ENCODE measurements around the gene DENND1B.
"Not testable (repeated sequence)": the region's sequence is repeated elsewhere in the genome, so short reads cannot be mapped to it uniquely, and the experiment has no call there.

The DENND1B gene

DNA sequence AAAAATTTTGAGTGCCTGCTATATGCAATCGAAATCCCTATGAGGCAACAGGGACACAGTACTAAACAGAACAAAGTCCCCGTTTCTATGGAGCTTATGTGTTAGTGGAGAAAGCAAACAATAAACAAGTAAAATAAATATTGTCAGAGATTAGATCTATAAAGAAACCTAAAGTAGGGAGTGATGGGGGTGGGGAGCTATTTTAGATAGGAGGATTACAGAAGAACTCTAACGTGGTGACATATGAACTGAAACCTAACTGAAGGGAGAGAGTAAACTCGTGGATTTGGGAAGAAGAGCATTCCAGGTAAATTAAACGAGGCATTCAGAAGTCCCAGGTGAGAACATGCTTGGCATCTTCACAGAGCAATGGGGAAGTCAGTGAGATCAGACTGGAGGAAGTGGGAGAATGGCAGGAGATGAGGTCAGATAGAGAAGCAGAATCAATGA, 154.5 kb downstream of the DENND1B start:
- no peak for DNase-seq

DNA sequence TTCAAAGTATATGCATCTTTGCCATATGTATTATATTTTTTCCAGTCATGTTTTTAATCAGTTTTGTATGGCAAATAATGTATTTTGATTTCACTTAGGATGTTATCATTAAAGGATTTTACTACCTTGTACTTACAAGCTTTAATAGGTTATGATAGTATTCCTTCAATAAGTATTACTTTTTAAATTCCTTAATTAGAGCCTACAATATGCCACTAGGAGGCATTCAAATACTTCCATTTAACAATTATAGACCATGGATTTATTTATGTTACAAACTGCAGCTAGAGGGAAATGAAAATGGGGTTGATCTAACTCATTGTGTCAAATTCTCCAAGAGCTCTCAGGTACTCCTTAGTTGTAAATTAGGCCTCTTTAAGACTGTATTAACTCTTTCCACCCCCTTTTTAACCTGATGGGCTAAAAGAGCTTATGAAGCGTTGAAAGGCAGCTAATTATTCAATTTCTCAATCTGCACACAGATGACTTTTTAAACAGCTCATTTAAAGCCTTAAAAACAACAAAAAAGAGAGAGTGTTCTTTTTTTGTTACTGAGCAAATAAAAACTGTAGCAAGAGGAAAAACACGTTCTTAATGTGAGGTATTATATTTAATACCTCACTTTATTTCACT, 156.2 kb downstream of the DENND1B start:
- DNase-seq, result peak; percentile 37 to 45

DNA sequence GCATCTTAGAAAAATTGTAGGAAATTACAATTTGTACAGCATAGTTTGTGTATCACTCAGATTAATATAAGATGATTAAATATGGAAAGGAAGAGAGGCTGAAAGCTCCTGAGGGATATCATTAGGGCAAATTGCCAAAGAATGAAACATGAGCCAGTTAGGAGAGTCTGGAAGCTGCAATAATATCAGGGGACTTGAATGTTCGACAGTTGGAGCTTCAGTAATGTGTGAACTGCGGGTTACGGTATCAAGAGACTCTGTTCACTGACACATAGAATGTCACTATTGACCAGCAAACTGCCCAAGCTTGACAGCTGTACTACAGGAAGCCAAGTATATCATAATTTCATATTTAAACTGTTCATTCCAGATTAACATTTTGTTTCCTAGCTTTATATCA, 157.2 kb downstream of the DENND1B start:
- no peak for DNase-seq

DNA sequence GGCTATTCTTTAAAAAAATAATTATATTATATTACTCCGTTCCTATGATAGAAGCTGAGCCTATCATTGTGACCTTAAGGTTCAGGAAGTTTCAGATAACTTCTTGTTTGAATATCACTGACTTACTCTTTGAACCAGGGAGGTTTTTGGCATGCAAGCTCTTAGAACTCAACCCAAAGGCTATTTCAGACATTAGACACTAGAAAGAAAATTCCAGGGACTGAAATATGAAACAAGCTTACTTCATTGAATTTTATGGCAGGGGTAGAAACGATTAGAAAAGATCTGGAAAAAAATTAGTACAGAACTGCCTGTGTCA, 159.6 kb downstream of the DENND1B start:
- no peak for DNase-seq

DNA sequence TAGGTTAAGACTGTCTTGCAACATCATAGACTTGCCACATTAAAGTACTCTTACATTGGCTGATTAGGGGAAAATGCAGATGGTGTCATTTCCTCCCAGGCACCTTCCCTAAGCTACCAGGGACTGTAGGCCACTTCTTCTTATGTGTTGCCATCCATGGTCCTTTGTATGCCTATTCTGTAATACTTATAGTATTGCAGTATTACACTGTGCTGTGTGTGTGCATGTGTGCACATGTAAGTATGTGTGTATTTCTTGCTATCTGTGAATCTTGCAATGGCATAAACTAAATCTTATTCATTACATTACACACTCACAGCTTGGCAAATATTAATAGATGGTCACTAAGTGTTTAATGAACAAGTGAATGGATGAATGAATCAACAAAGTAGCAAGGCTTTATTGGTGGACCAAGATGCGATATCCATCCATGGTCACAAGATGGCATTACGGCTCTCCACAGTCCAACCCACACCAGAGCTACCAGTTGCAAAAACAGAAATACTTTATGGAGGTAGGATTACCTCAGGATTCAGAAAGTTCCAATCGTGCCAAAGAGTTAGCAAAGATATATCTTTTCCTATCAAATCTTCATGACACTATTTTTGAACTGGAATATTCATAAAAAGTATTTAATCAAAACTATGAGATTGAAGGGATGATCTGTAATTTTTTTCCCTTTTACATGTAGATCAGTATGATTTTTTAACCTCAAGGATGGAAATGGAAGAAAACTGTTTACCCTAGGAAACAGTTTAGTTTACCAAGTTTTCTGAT, 160.2 kb downstream of the DENND1B start:
- peak; percentile 8 to 24 for DNase-seq

DNA sequence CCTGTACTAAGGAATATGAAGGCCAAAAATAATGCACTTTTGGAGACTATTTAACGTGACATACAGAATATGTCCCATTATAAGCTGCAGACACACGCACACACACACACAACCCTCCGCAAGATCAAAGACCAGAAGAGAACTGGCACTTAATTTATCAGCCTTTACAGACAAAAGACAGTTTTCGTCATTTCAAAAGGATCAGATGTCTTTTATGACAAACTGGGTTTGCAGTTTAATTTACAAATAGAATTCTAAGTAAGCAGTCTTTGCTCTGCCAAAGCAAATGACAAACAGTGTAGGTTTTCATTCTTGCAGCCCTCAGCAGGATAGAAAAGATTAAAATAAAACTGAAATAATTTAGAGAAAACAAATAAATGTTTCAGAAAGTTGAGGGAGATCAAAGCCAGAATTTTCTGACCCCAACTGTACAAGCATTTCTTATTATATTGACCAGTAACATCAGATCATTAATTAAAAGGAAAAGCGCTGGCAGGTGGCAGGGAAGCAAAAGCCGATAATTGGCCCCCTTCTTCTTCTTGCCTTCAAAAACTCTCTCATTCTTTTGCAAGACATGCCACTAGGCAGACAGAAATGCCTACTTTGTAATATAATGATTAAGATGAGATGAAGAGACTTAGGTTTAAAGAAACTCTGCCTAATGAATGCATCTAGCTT, 169.0 kb downstream of the DENND1B start:
- DNase-seq, result no peak

DNA sequence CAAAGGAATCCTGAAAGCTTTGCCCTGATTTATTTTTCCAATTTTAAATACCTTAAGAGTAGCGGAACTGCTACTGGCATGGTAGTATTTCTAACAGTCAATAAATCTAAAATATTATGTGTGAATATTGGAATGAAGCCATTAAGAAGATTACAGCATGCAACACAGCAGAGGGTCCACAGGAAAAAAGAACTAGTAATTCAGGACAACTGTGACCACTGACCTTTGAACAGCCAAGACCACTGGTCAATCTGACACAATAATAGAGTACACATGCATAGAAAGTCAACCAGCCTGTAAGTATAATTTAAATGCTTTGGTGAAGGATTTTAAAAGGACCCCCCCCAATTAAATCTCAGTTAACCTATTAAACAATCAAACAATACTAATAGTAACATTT, 171.0 kb downstream of the DENND1B start:
- no peak for DNase-seq

DNA sequence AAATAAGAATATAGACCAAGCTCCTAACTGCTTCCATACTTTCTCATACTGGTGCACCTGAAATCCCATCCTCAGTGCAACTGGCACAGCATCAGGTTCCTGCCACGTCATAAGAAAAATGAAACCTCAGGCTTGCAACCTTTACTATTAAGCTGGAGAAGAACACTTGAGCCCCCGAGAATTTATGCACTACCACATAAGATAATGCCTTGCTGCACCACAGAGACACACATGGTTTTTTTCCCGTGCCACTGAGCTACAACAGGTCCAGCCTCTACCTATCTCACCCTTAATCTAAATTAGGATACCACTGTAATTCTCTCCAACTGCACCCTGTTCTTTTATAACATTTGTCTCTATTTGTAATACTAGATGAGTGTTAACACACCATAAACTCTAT, 174.5 kb downstream of the DENND1B start:
- DNase-seq, result no peak

DNA sequence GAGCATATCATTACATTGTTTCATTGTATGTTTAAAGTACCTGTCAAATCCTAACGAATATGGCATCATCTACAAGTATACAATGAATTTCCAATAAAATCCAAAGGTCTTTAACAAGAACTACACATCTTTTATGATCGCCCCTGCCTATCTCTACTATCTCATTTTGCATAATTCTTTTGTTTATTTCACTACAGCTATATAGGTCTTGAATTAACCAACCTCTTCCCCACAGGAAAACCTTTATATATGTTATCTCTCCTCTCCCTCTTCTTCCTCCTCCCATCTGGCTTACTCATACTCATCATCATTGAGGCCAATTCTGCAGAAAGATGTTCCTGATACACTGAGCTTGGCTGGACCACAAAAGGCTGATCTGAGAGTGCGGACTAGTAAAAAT, 175.5 kb downstream of the DENND1B start:
- DNase-seq, result no peak

DNA sequence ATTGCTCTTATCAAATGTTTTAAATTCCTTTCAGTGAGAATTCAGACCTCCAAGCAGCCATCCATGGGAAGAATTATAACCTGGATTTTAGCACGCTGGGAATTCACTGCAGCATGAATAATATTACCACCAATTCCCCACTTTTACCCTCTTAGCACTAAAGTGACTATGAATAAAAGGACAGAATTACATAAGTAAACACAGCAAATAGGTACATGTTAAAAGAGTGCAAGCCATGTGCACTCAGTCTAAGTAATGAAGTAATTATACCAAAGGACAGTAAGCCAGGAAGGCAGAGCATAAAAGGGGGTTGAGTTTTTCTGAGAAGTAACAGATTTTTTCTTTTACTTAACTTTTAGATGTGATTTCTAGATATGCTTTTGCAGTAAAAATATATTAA, 176.3 kb downstream of the DENND1B start:
- no peak for DNase-seq

DNA sequence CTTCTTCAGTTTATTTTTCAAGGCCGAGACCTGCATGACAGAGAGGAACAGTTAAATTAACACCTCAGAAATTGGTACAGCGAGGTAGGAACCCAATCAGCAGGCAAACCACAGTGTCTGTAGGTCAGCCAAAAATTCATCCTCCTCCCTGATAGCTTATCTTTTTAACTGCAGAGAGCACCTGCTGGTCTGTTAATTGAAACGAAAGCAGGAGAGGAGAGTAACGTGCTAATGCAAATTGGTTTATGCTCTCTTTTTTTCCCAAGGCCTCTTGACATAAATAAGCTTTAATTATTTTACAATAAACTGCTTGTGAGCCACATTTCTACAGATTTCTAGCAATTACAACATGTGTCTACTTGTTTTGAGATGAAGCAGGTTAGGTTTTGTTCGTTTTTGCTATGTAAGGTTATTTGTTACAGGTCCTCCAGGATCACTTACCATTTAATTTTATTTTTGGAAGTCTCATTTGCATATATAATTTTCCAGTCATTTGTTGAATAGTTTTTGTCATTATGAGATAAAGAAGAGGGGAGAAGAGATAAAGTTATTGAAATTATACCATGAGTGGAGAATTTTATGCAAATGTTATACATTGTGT, 179.9 kb downstream of the DENND1B start:
- no peak for DNase-seq

DNA sequence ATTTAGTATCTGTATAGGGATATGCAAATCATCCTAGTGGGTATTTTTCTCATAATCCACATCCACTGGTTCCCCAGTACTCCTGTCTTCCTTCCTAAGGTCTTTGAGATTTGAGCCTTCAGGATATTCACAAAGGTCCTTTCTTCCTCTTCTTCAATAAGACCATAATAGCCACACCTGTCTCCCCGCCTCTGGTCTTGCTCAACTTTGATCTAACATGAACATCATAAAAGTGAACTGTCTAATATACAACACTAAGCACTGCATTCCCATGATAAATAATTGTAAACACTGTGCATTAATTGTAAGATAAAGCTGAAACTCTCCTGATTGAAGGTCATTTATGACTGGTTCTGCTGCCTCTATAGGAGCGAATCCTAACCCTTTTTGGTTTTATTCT, 184.6 kb downstream of the DENND1B start:
- DNase-seq, result no peak

DNA sequence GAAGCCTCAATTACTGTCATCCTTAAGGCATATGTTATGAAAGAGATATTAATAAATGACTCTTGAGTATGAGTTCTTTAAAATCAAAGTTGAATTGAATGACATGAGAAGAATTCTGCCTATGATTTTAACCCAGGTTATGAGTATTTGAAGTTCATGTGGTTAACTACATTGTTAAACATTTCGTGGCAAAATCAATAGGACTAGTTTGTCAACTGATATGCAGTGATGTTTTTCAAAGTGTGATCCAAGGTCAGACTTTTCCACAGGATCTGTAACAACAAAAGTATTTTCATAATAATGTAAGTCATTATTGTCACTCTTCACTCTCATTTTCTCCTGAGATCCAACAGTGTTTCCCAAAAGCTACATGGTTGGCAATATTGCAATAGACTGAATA, 189.5 kb downstream of the DENND1B start:
- DNase-seq, result no peak

DNA sequence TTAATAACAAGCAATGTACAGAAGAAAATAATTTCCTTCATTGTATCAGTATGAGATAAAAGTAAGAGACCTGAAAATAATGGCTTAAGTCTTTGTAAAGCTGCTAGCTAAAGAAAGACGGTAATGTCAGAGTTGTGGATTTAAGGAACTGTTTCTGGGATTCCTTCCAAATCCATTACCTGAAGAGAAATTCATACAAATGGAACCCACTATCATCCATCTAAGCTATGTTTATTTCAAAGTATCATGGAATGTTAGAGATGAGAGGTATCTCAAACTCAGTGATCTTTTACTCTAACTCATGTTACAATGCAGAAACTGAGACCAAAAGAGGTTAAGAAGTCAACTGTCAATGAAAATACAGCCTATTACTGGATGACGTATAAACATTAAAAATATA, 197.7 kb downstream of the DENND1B start:
- no peak for DNase-seq

DNA sequence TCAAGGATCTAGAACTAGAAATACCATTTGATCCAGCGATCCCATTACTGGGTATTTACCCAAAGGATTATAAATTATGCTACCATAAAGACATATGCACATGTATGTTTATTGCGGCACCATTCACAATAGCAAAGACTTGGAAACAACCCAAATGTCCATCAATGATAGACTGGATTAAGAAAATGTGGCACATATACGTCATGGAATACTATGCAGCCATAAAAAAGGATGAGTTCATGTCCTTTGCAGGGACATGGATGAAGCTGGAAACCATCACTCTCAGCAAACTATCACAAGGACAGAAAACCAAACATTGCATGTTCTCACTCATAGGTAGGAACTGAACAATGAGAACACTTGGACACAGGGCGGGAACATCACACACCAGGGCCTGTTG, 199.7 kb downstream of the DENND1B start:
- not testable (repeated sequence) for DNase-seq

DNA sequence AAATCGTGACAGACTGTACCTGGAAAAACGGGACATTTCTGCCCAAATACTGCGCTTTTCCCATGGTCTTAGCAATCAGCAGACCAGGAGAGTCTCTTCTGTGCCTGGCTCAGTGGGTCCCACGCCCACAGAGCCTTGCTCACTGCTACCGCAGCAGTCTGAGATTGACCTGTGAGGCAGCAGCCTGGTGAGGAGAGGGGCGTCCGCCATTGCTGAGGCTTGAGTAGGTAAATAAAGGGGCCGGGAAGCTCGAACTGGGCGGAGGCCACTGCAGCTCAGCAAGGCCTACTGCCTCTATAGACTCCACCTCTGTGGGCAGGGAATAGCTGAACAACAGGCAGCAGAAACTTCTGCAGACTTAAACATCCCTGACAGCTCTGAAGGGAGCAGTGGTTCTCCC, 203.1 kb downstream of the DENND1B start:
- no peak for DNase-seq

DNA sequence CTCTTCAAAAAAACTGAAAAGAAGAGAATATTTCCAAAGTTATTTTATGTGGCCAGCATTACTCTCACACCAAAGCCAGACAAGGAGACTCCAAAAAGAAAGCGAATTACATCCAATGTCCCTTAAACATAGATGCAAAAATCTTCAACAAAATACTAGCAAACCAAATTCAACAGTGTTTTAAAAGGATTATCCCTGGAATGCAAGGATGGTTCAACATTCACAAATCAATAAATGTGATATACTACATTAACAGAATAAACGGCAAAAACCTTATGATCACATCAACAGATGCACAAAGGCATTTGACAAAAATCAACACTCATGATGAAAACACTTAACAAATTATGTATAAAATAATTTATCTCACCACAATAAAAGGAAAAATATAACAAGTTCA, 207.8 kb downstream of the DENND1B start:
- DNase-seq, result no peak

DNA sequence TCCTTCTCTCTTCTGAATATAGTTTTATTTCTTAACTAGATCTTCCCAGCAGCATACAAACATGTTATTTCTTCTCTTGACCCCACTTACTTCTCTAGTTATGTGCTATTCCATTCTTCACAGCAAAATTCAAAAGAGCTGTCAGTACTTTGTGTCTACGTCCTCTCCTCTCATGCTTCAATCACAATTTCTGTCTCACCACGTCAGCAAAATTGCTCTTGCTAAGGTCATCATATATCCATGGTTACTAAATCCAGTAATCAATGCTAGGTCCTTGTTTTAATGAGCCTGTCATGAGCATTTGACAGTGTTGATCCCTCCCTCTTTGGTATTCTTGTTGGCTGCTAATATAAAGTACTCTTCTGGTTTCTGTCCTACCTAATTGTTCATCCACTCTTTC, 214.2 kb downstream of the DENND1B start:
- DNase-seq, result no peak

DNA sequence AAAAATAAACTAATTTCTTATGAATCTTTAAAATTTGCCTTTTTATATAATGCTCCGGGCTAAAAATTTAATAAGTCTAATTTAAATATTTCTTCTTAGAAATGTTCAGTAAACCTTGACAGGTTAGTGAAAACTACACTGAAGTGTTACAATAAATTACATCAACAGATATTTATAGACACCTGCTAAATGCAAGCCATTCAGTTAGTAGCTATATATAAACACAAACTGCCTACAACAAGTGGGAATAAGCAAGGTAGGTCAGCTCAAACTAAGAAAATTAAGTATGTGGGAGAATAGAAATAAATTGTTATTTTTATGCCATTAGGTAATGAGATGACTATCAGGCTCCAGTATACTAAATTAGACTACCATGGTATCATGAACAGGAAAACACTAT, 215.6 kb downstream of the DENND1B start:
- DNase-seq, result no peak

DNA sequence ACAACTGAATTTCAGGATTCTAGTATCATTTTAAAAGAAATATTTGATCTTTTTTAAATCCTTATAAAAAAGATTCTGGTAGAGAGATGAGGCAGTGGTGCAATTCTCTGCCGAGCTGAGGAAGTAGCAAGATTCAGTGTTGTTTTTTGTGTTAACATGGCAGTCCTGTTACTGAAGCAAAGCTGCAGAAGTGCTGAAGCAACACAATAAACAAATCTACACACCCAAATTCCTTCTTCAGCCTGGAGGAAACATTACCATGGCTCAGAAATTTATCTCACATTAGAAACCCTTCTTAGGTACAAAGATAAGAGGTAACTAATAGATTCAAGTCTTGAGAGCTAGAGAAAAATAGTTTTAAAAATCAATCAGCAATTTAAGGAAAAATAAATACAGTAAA, 216.0 kb downstream of the DENND1B start:
- no peak for DNase-seq

DNA sequence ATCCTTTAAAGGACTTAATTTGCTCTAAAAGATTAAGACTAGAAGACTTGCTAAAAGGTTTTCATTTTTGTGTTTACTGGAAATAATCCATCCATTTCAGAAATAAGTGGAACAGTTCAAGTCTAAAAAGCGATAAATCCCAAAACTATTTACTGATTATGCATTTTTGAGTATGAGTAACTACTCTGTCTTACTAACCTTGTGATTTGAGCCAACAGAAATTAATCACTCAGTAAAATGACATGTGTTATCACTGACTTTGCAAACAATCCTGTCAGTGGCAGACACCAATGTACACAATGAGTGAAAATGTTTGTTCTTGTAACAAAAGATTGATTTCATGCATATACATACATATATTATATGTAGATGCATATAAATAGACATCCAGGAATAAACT, 218.0 kb downstream of the DENND1B start:
- no peak for DNase-seq

DNA sequence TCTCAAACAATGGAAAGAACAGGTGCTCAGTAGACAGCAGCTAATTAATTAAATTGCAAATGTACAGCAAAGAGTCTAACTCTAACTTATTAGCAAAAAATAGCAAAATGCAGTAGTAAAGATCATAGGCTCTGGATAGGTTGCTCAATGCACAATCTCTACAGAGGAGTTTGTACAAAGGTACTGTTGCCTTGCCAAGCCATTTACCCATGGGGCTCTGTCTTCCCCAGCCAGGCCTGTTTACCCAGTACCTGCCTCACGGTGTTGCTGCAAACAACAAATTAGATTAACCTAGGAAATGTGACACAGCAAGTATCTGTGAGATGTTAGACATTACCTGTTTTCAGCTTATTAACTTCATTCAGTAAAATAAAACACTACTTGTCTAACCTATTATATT, 222.0 kb downstream of the DENND1B start:
- DNase-seq, result no peak

DNA sequence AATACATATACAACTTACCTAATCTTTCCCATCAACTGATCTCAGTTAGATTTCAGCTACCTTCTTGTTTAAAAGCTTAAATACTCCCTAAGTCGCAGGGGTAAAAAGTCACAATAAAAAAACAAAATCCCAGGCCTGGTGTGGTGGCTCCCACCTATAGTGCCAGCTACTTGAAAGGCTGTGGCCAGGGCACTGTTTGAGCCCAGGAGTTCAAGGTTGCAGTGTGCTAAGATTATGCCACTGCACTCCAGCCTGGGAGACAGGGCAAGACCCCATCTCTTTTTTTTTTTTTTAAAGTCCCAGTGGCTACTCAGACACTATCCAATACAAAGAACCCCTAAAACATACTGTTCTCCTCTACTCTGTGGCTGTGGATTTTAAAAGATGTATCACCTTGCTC, 228.3 kb downstream of the DENND1B start:
- DNase-seq, result no peak

DNA sequence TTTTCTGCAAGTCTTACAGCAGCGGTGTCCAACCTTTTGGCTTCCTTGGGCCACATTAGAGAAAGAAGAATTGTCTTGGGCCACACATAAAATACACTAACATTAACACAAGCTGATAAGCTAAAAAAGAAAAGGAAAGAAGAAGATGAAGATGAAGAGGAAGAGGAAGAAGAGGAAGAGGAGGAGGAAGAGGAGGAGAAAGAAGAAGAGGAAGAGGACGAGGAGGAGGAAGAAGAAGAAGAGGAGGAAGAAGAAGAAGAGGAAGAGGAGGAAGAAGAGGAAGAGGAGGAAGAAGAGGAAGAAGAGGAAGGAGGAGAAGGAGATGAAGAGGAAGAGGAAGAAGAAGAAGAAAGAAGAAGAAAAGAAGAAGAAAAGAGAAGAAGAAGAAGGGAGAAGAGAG, 230.7 kb downstream of the DENND1B start:
- no peak for DNase-seq
